GM10248 (cell line): ENCODE data around the gene LPGAT1.

Source experiments
- CTCF ChIA-PET: fragments of 300-600 bp; sonication (Branson Sonifier 250); formaldehyde crosslinking; extraction: SDS; loops from one replicate; lab custom pipeline; 2021; ENCODE audit warnings: antibody characterized with exemption; lab: Yijun Ruan, JAX
- POLR2A ChIA-PET: fragments of 350-650 bp; sonication (Branson Sonifier 250); formaldehyde crosslinking; extraction: SDS; loops from one replicate; lab custom pipeline; 2020; ENCODE audit warnings: antibody characterized with exemption; lab: Yijun Ruan, JAX
- DNase-seq: peaks from one replicate; pipeline ENCODE4 v3.0.0; 2012; ENCODE audit errors: extremely low spot score
- CTCF ChIP-seq: IDR thresholded peaks from 2 replicates; pipeline ENCODE4 v1.5.1; 2012; ENCODE audit warnings: mild to moderate bottlenecking, low read depth; ENCODE audit errors: extremely low read depth, missing control alignments, control extremely low read depth

The LPGAT1 gene

DNA sequence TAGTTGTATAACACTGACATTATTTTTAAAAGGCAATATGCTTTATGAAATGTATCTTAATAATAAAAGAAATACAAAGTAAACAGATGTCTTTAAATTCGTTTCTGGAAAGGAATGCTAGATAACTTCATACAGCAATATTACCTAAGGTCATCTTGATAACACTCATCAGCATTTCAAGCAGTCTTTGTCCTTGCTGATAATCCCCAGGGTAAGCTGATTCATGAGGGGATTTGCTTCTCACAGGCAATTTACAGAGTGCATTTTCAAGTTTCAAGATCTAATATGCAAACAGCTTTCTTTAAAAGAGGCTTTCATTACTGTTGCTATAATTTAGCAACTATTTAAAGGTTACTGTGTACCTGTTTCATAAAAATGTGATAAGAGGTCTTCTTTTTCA lies 80.0 kb downstream of the LPGAT1 start:
- ChIA-PET CTCF (interaction anchor here (0.9 to 1.8 kb wide), 3 partner anchors 11 to 20 kb away, joined by 3 to 7 read pairs (median 4); no protein-coding TSS in a partner anchor), POLR2A (no interaction called here)
- TF ChIP-seq CTCF: no peak
- DNase-seq: no peak

DNA sequence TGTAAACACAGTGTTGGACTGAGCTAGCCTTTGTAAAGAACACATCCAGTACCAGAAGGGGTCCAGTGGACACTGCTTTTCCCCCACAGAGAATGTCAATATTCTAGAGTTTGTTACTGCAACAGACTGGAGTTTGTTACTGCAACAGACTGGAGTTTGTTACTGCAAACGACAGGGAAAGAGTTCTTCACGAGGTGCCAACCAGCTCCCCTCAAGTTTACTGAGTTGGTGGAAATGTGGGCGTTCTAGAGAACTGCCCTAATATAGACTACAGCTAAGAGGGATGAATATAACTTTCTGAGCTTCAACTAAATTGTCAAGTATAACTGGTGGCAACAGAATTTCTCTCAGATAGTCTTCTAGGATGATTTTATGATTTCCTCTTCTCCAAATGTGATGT lies 81.3 kb downstream of the LPGAT1 start:
- ChIA-PET POLR2A (no interaction called here), CTCF (interaction anchor here (1.6 to 1.8 kb wide), 3 partner anchors 10 to 51 kb away, joined by 3 to 7 read pairs (median 5); no protein-coding TSS in a partner anchor)
- TF ChIP-seq CTCF: no peak
- no peak for DNase-seq

DNA sequence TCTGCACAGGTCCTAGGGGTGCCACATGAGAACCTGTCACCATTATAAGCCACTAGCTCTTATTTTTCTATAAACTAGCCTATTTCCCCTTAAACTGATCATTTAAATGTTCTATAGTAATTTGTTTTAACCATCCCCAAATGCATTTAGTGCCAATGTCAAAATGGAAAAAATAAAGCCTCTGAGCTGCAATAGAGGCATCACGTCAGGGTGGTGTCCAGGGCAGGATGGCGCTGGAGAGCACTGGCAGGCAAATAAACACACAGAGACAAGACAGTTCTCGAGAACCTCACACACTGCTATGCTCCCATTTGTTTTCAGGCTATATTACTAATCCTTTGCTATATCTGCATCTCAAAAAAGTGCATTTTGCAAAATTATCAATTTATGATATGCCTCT lies 81.8 kb downstream of the LPGAT1 start:
- POLR2A ChIA-PET: no interaction called here
- no peak for DNase-seq
- no peak for TF ChIP-seq CTCF
- CTCF ChIA-PET: interaction anchor here (1.3 to 1.7 kb wide), 3 partner anchors 10 to 50 kb away, joined by 3 to 5 read pairs (median 3); no protein-coding TSS in a partner anchor

DNA sequence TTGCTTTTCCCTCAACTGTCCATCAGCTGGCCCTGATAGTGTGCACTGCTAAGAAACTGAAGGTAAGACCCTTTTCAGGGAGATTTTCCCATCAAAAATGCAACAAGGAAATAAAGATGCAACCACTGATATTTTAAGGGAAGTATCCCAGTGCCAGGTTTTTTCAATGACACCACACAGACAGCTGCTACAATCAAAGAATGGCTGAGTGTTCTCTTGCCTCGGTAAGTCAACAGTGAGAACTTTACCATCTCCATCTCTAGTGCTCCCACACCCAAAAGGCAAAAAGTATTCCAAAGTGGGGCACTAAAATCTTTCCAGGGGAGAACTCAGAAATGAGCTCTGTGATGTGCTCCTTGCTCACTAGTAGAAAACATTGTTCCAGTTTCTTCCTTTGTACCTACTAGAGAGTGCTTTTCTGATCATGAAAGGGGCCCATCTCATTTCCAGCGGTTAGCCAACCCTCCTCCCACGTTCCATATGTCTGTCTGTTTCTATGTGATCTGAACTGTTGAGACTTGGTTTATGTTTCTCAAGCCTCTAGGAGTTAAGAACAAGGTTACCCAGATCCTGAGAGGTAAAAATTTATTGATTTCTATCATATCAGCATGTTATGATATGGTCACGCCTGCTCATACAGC lies 87.6 kb downstream of the LPGAT1 start:
- no peak for DNase-seq
- POLR2A ChIA-PET: no interaction called here
- TF ChIP-seq CTCF: no peak
- CTCF ChIA-PET: interaction anchor here (1.0 to 2.6 kb wide), 5 partner anchors 10 to 45 kb away, joined by 3 to 13 read pairs (median 5); no protein-coding TSS in a partner anchor

DNA sequence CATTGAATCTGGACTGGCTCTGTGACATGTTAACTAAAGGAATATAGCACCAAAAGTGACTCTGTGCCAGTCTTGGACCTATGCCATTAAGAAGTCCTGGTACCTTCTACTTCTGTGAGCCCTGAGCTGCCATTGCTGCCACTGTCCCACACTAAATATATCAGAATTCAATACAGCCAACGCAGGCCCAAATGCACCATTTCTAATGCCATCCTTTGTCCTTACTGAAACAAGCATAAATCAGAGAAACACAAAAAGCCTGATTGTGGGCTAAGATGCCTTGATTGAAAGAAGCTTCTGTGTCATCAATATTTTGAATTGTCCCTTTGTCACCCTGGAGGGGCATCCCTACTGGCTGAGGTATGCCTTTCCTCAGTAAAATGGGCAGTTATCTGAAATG lies 88.3 kb downstream of the LPGAT1 start:
- POLR2A ChIA-PET: no interaction called here
- CTCF ChIA-PET: interaction anchor here (1.7 to 2.6 kb wide), 3 partner anchors 11 to 44 kb away, joined by 5 to 13 read pairs (median 9); no protein-coding TSS in a partner anchor
- DNase-seq: no peak
- TF ChIP-seq CTCF: no peak

DNA sequence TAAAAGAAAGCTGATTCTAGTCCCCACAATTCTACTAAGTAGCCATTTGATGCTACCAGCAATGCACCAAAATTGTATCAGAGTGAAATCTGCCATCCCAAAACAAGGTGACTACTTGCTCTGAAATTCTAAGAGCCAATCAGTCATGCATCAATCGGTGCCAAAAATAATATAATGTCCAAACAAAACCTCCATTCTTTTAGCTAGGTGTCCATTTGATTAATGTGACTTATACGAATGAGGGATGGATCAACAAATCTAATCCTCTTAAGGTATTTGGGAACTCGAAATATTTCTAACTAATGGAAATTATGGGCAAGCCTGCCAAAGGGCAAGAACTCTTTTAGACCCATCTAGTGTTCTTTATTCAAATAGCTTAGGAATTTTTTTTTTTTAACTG lies 88.8 kb downstream of the LPGAT1 start:
- ChIA-PET CTCF (interaction anchor here (1.1 to 2.6 kb wide), 4 partner anchors 10 to 43 kb away, joined by 3 to 13 read pairs (median 7); no protein-coding TSS in a partner anchor), POLR2A (no interaction called here)
- TF ChIP-seq CTCF: no peak

More for the DNA sequence above, 88.8 kb downstream of the LPGAT1 start:
- no peak for DNase-seq
